ENCODE measurements around the gene FAM163B. TPM values are rescaled to one million over a fixed set of nuclear protein-coding genes. Genes with fewer than 3 reads are reported as not detected.

FAM163B gene
- total RNA-seq, 1 experiment from 2014 or later = 2.0 TPM

- ATAC-seq = no peak
- Mint-ChIP-seq H3K4me3 (no peak overlapping the region), H3K9me3 (peaks cover 5% of the 10 kb centered on the region), H3K27ac (no peak overlapping the region), H3K27me3 (ENCODE audit: low read depth) (0 out of 2 replicates have a peak, but pooled peaks cover 4% of the 10 kb centered on the region), H3K4me1 (peaks cover 24% of the 10 kb centered on the region), H3K36me3 (peaks cover 4% of the 10 kb centered on the region)
- CTCF ChIA-PET = interaction anchor here (0.8 to 1.5 kb wide), 2 partner anchors 53 to 129 kb away, joined by 3 read pairs; no protein-coding TSS in a partner anchor
- DNase-seq (ENCODE audit: low spot score) = no peak
- TF ChIP-seq CTCF (IDR thresholded peaks at IDR 0.05) (no peak), NR2C2 (CRISPR knock-in tag; IDR thresholded peaks at IDR 0.05) (no peak), HMGXB4 (CRISPR knock-in tag; IDR thresholded peaks at IDR 0.05) (no peak), USF2 (CRISPR knock-in tag; IDR thresholded peaks at IDR 0.05) (no peak)
- POLR2A ChIA-PET = no interaction called here
Measured at GRCh38 chr9:133587051-133587450, 22.1 kb downstream of the FAM163B start.

- H3K9me3 Mint-ChIP-seq = peaks cover 5% of the 10 kb centered on the region
- H3K4me3 Mint-ChIP-seq = no peak overlapping the region
- ChIA-PET POLR2A (no interaction called here), CTCF (interaction anchor here (0.8 to 2.1 kb wide), 15 partner anchors 12 to 442 kb away, joined by 3 to 7 read pairs (median 4); no protein-coding TSS in a partner anchor)
- H3K27me3 Mint-ChIP-seq (ENCODE audit: low read depth) = 0 out of 2 replicates have a peak, but pooled peaks cover 4% of the 10 kb centered on the region
- H3K4me1 Mint-ChIP-seq = peaks cover 33% of the 10 kb centered on the region
- ATAC-seq (peak; percentile 12; the same call in 1 of the 2 replicates), DNase-seq (ENCODE audit: low spot score) (no peak)
- H3K27ac Mint-ChIP-seq = 0 out of 2 replicates have a peak overlapping the region, but pooled peaks have one; percentile 63
- H3K36me3 Mint-ChIP-seq = peaks cover 4% of the 10 kb centered on the region
- TF ChIP-seq ESRRA (CRISPR knock-in tag; IDR thresholded peaks at IDR 0.05; ENCODE audit: borderline replicate concordance) = no peak
- no peak for TF ChIP-seq ZNF396 (CRISPR knock-in tag; IDR thresholded peaks at IDR 0.05; ENCODE audit: borderline replicate concordance)
- TF ChIP-seq NFATC4 (CRISPR knock-in tag; IDR thresholded peaks at IDR 0.05) = no peak
- TF ChIP-seq ZNF671 (CRISPR knock-in tag; IDR thresholded peaks at IDR 0.05) = no peak
- no peak for TF ChIP-seq NR1H2 (CRISPR knock-in tag; IDR thresholded peaks at IDR 0.05)
- no peak for TF ChIP-seq ZNF512 (CRISPR knock-in tag; IDR thresholded peaks at IDR 0.05; ENCODE audit: borderline replicate concordance)
- TF ChIP-seq ATF1 (CRISPR knock-in tag; IDR thresholded peaks at IDR 0.05) = no peak
- TF ChIP-seq ZNF281 (CRISPR knock-in tag; IDR thresholded peaks at IDR 0.05) = no peak
- no peak for TF ChIP-seq FOXJ3 (CRISPR knock-in tag; IDR thresholded peaks at IDR 0.05; ENCODE audit: borderline replicate concordance)
- TF ChIP-seq USF1 (CRISPR knock-in tag; IDR thresholded peaks at IDR 0.05) = no peak
- no peak for TF ChIP-seq E2F1 (CRISPR knock-in tag; IDR thresholded peaks at IDR 0.05)
- TF ChIP-seq ATF6 (CRISPR knock-in tag; IDR thresholded peaks at IDR 0.05) = no peak
- no peak for TF ChIP-seq GRHL2 (CRISPR knock-in tag; IDR thresholded peaks at IDR 0.05; ENCODE audit: insufficient replicate concordance, severe bottlenecking)
- no peak for TF ChIP-seq ZNF263 (CRISPR knock-in tag; IDR thresholded peaks at IDR 0.05; ENCODE audit: low read depth)
- TF ChIP-seq ZNF219 (CRISPR knock-in tag; IDR thresholded peaks at IDR 0.05; ENCODE audit: borderline replicate concordance) = no peak
- no peak for TF ChIP-seq ZNF121 (CRISPR knock-in tag; IDR thresholded peaks at IDR 0.05)
Measured at GRCh38 chr9:133585481-133586351, 23.5 kb downstream of the FAM163B start.

All from WTC11 (cell line).